ENCODE measurements around the gene SKIC2.
"Not testable (repeated sequence)": the region's sequence is repeated elsewhere in the genome, so short reads cannot be mapped to it uniquely, and the experiment has no call there.

The SKIC2 gene

DNA sequence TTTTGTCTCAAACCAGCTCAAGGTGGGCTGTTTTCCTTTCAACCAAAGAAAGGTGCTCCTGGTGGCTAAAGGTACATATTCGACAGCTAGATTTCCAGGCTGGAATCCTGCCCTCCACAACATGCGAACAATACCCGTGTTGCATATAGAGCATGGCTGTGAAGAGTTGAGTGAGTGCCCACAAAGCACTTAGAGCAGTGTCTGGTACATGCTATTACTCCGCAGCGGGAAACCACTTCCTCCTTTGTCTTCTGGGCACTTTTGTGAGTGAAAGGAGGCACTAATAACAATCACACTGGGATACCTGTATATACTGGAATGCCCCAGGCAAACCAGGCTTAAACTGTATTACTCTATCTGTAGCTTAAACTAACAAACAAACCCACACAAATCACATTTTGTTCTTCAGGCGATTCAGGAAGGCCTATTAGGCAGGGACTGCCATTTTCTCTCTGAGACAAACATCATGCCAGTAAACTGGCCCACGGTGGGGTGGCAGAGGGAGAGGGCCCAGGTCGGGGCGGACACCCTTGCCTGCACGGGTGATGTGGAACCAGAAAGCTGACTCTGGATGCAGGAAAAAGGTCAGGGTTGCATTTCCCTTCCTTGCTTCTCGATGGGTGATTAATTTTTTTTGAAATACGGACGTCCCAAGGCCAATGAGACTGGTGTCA is 46.0 kb downstream of the SKIC2 start:
- DNase-seq (ENCODE audit: low spot score) = not testable (repeated sequence)

DNA sequence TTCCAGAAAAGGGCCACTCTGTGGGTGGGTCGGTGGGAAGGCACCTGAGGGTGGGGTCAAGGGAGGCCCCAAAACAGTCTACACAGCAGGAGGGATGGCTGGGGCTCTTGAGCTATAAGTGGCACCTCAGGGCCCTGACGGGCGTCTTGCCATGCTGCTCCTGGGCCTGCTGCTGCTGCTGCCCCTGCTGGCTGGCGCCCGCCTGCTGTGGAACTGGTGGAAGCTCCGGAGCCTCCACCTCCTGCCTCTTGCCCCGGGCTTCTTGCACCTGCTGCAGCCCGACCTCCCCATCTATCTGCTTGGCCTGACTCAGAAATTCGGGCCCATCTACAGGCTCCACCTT is 46.5 kb downstream of the SKIC2 start:
- not testable (repeated sequence) for DNase-seq (ENCODE audit: low spot score)

DNA sequence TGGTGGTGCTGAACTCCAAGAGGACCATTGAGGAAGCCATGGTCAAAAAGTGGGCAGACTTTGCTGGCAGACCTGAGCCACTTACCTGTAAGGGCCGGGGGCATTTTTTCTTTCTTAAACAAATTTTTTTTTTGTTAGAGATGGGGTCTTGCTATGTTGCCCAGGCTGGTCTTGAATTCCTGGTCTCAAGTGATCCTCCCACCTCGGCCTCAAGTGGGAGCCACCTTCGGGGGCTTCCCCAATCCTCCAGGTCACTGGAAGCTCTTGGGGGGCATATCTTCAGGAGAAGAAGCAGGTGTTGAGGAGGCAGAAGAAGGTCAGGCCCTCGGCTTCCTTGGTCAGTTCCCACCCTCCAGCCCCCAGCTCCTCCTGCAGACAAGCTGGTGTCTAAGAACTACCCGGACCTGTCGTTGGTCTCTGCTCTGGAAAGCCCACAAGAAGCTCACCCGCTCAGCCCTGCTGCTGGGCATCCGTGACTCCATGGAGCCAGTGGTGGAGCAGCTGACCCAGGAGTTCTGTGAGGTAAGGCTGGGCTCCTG is 47.1 kb downstream of the SKIC2 start:
- not testable (repeated sequence) for DNase-seq (ENCODE audit: low spot score)

GRCh38 chr6:32007086-32007485 is 48.1 kb downstream of the SKIC2 start:
- DNase-seq (ENCODE audit: low spot score) = not testable (repeated sequence)

DNA sequence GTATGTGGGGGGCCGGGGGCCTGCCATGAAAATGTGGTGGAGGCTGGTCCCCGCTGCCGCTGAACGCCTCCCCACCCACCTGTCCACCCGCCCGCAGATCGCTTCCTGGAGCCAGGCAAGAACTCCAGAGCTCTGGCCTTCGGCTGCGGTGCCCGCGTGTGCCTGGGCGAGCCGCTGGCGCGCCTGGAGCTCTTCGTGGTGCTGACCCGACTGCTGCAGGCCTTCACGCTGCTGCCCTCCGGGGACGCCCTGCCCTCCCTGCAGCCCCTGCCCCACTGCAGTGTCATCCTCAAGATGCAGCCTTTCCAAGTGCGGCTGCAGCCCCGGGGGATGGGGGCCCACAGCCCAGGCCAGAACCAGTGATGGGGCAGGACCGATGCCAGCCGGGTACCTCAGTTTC is 49.1 kb downstream of the SKIC2 start:
- not testable (repeated sequence) for DNase-seq (ENCODE audit: low spot score)

DNA sequence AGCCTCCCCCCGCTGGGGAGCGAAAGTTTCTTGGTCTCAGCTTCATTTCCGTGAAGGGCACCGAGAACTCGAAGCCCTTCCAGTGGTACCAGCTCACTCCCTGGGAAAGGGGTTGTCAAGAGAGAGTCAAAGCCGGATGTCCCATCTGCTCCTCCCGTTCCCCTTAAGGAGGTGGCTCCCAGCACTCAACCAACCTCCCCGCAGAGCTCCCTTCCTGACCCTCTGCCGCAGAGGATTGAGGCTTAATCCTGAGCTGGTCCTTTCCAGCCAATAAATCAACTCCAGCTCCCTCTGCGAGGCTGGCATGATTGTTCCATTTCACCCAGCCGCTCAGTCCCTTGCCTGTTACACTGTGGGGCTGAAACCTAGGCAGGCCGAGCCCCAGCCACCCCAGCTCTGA is 49.6 kb downstream of the SKIC2 start:
- DNase-seq (ENCODE audit: low spot score) = not testable (repeated sequence)

GRCh38 chr6:32009537-32009936 is 50.6 kb downstream of the SKIC2 start:
- not testable (repeated sequence) for DNase-seq (ENCODE audit: low spot score)

DNA sequence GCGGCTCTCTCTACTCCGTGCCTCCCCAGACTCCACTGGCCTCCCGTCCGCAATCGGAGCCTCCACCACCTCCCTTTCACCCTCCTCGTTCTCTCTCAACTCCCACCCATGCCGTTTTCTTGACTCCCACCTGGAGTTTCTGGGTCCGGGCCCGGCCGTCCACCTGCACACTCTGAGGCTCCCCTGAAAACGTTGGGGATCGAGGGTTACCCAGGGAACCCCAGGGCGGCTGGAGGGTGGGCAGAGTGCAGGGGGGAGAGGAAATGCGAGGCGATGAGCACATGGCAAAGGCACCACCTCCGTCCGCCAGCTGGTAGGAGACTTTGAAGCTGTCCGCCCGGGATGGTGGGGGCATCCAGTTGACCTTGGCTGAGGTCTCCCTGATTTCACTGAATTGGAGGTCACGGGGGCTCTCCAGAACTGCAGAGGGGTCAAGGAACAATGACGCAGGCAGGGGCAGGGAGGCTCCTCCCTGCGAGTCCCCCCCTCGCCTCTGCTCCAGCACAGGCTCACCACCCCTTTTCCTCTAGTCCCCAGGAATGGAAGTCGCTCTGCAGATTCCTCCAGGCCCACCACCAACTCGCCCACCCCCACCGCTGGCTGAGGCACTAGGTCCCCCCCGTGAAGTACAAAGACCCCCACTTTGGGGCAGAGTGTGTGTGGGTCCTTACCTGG is 52.0 kb downstream of the SKIC2 start:
- DNase-seq (ENCODE audit: low spot score) = not testable (repeated sequence)

- not testable (repeated sequence) for DNase-seq (ENCODE audit: low spot score)
Observed at GRCh38 chr6:32012941-32013617, 54.1 kb downstream of the SKIC2 start.

GRCh38 chr6:32013738-32014137 is 54.8 kb downstream of the SKIC2 start:
- DNase-seq (ENCODE audit: low spot score) = not testable (repeated sequence)

DNA sequence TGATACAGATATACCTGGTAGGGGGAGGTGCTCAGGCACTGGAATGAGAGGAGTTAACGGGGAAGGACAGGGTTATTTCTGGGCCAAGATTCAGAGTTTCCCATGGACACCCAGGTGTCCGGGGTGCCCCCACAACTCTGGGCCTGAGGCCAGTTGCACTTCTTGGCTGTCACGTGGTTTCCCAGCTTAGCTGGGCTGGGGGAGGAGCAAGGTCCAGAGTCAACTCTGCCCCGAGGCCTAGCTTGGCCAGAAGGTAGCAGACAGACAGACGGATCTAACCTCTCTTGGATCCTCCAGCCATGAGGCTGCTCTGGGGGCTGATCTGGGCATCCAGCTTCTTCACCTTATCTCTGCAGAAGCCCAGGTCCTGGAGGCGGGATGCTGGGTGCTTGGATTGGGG is 55.6 kb downstream of the SKIC2 start, which contains the start of gene C4B:
C4B (plus strand) TSS at position 249 of the 400 bp plus-strand sequence; CDS start at position 300, 51 bp downstream.
- not testable (repeated sequence) for DNase-seq (ENCODE audit: low spot score)
